ENCODE measurements around the gene CYTH3.

- TF ChIP-seq CTCF (optimal IDR thresholded peaks at IDR 0.05 in 1 of 3, IDR thresholded peaks at IDR 0.05 in 1 of 3, conservative IDR thresholded peaks at IDR 0.05 in 1 of 3; ENCODE audit: extremely low read depth in 1 of 3, insufficient read depth in 2 of 3, low read length in 3 of 3) (no peak), EZH2 (IDR thresholded peaks at IDR 0.05; ENCODE audit: low read length) (no peak)
Observed at GRCh38 chr7:6288270-6288860, 15.9 kb upstream of the CYTH3 start.
